ENCODE measurements around the gene GON4L.
"Not testable (repeated sequence)": the region's sequence is repeated elsewhere in the genome, so short reads cannot be mapped to it uniquely, and the experiment has no call there.

Gene GON4L

GRCh38 chr1:155858800-155859233 is 1.8 kb upstream of the GON4L start:
- TF ChIP-seq CTCF (IDR thresholded peaks at IDR 0.05; ENCODE audit: low read depth, low read length), result no peak
- DNase-seq (ENCODE audit: extremely low read depth, low read depth), result no peak

- TF ChIP-seq CTCF (IDR thresholded peaks at IDR 0.05; ENCODE audit: low read depth, low read length), result no peak
- no peak for DNase-seq (ENCODE audit: extremely low read depth, low read depth)
Measured at GRCh38 chr1:155856257-155856974, 598 bp downstream of the GON4L start.

GRCh38 chr1:155850345-155850744 is 6.7 kb downstream of the GON4L start:
- no peak for TF ChIP-seq CTCF (IDR thresholded peaks at IDR 0.05; ENCODE audit: low read depth, low read length)
- no peak for DNase-seq (ENCODE audit: extremely low read depth, low read depth)

GRCh38 chr1:155847823-155848529 is 9.0 kb downstream of the GON4L start:
- no peak for TF ChIP-seq CTCF (IDR thresholded peaks at IDR 0.05; ENCODE audit: low read depth, low read length)
- no peak for DNase-seq (ENCODE audit: extremely low read depth, low read depth)

- DNase-seq (ENCODE audit: extremely low read depth, low read depth), result no peak
- TF ChIP-seq CTCF (IDR thresholded peaks at IDR 0.05; ENCODE audit: low read depth, low read length), result no peak
Measured at GRCh38 chr1:155844860-155845421, 12.1 kb downstream of the GON4L start.

GRCh38 chr1:155840386-155840785 is 16.6 kb downstream of the GON4L start:
- DNase-seq (ENCODE audit: extremely low read depth, low read depth), result no peak
- no peak for TF ChIP-seq CTCF (IDR thresholded peaks at IDR 0.05; ENCODE audit: low read depth, low read length)

- no peak for DNase-seq (ENCODE audit: extremely low read depth, low read depth)
- TF ChIP-seq CTCF (IDR thresholded peaks at IDR 0.05; ENCODE audit: low read depth, low read length), result no peak
Measured at GRCh38 chr1:155835548-155835947, 21.5 kb downstream of the GON4L start.

GRCh38 chr1:155834927-155835399 is 22.1 kb downstream of the GON4L start:
- not testable (repeated sequence) for DNase-seq (ENCODE audit: extremely low read depth, low read depth)

All from AG09319 (cell line).